NCI-H2107 treated with DMSO at 0.1 percent for 48 hours (cell line): ENCODE measurements around the gene CTDSPL.
"Not testable (repeated sequence)": the region's sequence is repeated elsewhere in the genome, so short reads cannot be mapped to it uniquely, and the experiment has no call there.

Experiments used
- DNase-seq: peaks from one replicate; lab custom pipeline; 2025; ENCODE audit not compliant: unreplicated experiment; lab: John Stamatoyannopoulos, UW

The CTDSPL gene

GRCh38 chr3:37985637-37986320, 124.1 kb downstream of the CTDSPL start:
- DNase-seq: no peak

DNA sequence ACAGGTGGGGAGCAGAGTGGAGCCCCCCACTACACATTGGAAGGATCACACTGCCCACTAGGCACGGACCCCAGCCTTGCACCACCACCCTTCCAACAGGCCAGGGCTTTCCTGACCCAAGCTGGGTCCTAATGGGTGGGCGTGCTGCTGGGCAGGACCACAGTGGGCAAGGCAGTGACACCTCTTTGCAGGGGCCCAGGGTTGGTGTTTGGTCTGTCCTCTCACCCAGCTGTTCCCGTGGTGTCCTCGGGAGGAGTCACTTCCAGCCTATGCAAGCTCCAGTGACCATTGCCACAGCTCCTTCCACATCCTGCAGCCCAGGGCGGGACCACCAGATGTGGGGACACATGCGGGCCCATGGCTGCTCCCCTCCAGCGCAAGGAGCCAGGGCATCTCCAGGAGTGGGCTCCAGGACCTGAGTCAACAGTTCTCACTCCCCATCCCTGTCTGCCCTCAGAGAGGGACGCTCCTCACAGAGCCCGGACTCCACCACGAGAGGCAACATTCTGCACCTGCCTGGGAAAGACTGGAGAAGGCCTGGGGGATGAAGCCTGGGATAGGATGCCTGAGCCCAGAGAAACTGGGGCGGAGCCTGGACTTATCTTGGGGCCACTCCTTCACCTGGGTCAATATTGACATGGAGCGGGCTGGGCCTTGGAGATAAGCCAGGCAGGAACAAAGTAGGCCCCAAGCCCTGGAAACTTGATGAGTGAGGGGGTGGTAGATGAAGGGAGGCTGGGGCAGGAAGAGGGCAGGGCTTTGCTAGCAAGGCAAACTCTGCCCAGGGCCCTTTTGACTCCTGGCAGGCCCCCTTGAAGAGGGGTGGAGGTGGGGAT, 125.0 kb downstream of the CTDSPL start:
- DNase-seq: no peak

- no peak for DNase-seq
Measured at GRCh38 chr3:37987315-37987697, 125.6 kb downstream of the CTDSPL start.

DNA sequence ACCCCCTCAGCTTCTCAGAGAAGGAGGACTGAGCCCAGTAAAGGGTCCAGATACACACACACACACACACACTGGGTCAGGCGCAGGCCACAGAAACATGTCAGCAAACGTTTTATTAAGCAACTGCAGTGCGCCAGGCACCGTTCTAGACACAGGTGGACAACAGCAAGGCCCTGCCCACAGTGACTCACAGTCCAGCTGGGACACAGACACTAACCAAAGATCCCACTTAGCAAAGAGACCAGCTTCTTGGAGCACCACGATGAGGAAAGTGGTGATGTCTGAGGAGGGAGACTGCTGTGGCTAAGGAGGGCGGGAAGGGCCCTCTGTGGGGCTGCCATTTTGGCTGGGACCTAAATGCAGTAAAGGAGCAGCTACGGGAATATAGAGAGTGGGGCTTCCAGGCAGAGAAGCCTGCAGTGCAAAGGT, 126.1 kb downstream of the CTDSPL start:
- no peak for DNase-seq

- not testable (repeated sequence) for DNase-seq
Measured at GRCh38 chr3:37988376-37988775, 126.7 kb downstream of the CTDSPL start.

DNA sequence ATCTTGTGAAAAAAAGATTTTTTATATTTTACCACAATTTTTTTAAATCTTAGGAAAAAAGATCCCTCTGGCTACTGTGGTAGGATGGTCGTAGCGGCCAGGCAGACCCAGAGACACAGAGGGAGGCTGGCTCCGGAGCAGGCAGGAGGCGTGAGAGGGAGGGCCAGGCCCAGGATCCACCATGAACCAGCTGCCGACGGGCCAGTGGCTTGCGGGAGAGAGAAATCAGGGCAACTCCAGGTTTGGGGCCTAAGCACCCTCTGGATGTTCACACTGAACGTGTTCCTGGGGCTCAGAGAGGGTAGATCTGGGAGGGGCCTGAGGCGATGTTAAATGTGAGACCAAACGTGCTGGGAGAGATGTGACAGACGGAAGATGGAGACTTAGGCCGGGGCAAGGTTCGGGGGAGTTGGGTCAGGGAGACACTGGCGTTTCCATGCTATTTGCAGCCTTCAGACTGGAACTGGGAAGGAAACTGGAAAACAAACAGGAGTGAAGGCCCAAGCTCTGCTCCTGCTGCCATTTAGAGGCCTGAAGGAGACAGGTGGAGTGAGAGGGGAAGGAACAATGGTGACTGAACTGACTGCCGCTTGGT, 127.3 kb downstream of the CTDSPL start:
- no peak for DNase-seq

- DNase-seq: no peak
Measured at GRCh38 chr3:37989821-37990480, 128.3 kb downstream of the CTDSPL start.

DNA sequence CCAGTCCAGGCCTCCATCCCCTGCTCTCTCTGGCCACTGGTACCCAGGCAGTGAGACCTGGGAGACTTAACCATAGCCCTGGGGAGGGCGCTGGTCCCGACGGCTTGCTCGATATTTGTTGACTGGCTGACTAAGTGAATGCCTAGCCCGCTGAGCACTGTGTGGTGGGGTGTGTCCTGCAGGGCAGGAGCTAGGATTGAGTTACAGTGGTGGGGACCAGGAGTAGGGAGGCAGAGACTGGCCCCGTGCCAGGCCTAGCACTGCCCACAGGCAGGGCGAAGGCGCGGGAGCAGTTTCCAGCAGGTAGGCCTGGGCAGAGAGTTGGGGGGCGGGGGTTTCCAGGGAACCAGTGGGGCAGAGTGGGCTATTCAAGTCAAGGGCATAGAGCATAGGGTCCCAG, 128.8 kb downstream of the CTDSPL start, which contains the start of gene VILL:
Gene VILL, plus strand, starts transcription at position 260 of the 400 bp plus-strand sequence. CDS start 2,887 bp downstream, outside the sequence.
- DNase-seq: no peak

GRCh38 chr3:37991109-37991508, 129.4 kb downstream of the CTDSPL start:
- no peak for DNase-seq

DNA sequence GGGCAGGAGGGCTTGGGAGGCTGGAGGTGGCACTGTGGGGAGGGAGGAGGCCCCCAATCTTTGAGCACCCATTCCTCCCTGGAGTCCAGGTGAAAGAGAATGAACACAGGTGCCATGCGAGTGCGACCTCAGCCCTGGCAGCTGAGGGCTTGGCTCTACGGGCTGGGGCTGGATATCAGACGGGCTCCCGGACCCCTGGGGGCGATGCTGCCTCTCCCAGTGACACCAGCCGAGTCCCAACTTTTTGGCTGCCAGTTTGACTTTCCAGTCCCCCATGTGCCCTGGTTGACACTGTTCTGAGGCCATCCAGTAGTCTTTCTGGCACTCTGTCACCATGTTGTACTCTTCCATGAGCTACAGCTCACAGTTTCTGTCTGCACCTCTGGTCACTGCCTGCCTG, 130.1 kb downstream of the CTDSPL start:
- DNase-seq: no peak

DNA sequence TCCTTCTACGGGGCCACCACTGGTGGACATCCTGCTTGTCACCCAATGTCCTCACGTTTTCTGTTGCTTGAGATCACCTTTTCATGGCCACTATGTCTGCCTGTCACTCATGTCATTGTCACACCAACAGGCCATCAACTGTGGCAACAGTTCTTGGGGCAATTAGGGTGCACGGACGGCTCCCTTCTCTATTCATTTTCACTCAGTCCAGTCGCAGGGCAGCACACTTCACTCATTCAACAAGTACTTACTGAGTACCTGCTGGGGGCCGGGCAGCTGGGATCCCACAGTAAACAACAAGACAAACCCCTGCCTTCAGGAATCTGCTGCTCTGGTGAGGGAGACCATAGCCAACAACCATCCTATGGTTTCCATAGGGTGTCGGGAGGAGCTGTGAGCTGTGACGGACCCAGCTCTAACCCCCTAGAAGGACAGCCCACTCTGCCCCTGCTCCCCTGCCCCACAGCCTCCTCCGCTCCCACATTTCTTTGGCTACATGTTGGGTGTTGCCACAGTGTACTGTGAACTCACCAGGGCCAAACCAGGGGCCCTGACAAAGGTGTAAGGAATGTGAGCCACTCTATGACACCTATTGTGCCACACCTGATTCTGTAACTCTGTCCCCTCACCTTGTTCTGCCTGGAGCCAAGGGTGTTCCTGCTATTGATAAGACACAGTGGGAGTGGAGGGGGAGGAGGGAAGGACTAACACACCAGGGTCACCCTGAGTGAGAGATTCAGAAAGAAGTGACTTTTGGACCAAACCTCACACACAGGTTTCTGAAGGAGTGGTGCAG, 130.8 kb downstream of the CTDSPL start:
- no peak for DNase-seq

DNA sequence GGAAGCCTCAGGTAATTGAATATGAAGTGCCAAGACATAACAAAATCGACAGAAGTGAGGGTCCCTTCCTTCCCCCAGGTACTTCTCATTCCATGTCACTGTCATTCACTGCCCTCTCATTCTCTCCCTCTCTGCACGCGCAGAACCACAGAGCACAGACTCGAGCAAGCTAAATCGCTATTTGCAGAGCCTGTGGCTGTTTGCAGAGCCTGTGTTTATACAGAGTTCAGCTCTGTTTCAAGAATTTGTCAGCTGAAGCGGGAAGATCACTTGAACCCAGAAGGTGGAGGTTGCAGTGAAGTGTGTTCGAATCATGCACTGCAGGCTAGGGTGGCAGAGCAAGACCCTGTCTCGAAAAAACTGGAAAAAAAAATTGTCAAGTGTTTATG, 131.4 kb downstream of the CTDSPL start:
- DNase-seq: no peak

DNA sequence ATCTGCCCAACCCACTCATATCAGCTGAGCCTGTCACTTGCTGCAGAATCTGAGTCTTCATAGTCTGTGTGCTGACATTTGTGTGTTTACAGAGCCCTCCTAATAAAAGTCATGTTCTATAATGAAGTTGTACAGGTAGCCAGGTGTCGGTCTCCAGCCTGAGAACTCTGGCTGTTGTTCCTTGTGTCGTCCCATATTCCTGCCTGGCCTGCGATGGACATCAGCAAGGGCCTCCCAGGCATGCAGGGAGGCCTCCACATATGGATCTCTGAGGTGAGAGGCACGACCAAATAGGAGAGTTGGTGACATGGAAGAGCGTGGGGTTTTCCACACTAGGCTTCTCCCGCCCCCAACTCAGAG, 131.8 kb downstream of the CTDSPL start:
- DNase-seq: no peak

DNA sequence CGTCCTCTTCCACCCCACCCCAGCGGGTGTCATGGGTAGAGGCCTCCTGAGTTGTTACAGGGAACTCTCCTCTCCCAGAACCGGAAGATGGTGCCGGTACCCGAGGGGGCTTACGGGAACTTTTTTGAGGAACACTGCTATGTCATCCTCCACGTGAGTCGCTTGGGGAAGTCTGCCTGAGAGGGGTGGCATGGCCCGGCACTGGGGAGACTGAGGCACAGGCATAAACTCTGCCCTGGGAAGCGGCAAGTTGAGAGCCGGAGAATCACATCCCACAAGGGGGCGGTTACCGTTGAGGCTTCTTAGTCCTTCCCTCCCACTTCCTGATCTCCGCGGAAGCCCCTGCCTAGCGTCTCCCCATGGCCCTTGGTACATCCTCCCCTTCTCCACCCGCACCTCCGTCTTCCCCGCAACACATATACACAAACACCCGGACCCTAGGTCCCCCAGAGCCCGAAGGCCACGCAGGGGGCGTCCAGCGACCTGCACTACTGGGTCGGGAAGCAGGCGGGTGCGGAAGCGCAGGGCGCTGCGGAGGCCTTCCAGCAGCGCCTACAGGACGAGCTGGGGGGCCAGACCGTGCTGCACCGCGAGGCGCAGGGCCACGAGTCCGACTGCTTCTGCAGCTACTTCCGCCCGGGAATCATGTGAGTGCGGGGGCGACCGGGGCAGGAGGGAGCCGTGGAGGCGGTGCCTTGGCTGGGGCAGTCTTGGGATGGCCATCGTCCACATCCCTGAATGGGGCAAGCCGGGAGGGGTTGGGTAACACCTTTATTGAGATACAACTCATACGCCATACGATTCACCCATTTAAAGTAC, 132.3 kb downstream of the CTDSPL start:
- no peak for DNase-seq

- DNase-seq: no peak
Measured at GRCh38 chr3:37994639-37994972, 132.9 kb downstream of the CTDSPL start.

- DNase-seq: no peak
Measured at GRCh38 chr3:37995652-37996641, 134.3 kb downstream of the CTDSPL start.

DNA sequence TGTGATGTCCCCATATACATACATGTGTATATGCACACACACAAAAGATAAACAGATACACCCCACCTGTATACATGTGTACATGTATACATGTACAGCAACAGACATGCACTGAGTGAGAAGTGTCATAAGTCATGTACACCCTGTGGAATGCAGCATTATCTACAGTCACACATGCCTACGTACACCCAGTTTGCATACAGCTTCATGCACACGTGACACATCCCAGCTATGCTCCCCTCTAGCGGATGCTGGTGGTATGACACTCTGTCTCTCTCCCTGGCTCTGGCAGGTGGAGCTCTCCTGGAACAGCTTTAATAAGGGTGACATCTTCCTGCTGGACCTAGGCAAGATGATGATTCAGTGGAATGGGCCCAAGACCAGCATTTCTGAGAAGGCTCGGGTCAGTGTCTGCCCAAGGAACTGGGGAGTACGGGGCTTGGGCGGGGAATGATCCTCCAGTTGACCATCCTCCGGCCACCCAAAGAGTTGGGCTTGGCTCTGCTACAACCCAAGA, 135.2 kb downstream of the CTDSPL start:
- peak; percentile 31 for DNase-seq

DNA sequence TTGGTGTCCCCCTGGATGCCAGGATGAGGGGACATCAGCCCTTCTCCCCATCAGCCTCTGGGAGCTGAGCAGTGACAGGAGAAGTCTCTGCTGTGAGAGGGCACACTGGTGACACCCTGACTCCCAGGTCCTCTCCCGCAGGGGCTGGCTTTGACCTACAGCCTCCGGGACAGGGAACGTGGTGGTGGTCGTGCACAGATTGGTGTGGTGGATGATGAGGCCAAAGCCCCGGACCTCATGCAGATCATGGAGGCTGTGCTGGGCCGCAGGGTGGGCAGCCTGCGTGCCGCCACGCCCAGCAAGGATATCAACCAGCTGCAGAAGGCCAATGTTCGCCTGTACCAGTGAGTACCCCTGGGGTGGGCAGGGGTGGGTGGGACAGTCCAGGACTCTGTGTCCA, 135.7 kb downstream of the CTDSPL start:
- no peak for DNase-seq
